Measurements from ENCODE around the gene CUX1. TPM values are rescaled to one million over a fixed set of nuclear protein-coding genes. Genes with fewer than 3 reads are reported as not detected.

CUX1 gene
- total RNA-seq, 1 experiment from 2014 or later, result 116 TPM

GRCh38 chr7:101814991-101815825 is 2.2 kb upstream of the CUX1 start:
- intact Hi-C loops (cut with micrococcal nuclease; ENCODE audit: unreplicated experiment), result loop anchor here (1.0 to 5.0 kb wide), 7 partner anchors 72 to 457 kb away; no protein-coding TSS in a partner anchor
- TF ChIP-seq, protein P1, sequence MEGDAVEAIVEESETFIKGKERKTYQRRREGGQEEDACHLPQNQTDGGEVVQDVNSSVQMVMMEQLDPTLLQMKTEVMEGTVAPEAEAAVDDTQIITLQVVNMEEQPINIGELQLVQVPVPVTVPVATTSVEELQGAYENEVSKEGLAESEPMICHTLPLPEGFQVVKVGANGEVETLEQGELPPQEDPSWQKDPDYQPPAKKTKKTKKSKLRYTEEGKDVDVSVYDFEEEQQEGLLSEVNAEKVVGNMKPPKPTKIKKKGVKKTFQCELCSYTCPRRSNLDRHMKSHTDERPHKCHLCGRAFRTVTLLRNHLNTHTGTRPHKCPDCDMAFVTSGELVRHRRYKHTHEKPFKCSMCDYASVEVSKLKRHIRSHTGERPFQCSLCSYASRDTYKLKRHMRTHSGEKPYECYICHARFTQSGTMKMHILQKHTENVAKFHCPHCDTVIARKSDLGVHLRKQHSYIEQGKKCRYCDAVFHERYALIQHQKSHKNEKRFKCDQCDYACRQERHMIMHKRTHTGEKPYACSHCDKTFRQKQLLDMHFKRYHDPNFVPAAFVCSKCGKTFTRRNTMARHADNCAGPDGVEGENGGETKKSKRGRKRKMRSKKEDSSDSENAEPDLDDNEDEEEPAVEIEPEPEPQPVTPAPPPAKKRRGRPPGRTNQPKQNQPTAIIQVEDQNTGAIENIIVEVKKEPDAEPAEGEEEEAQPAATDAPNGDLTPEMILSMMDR (IDR thresholded peaks at IDR 0.05; ENCODE audit: insufficient read depth in 1 of 2, low read depth in 1 of 2, low read length in 1 of 2, severe bottlenecking in 1 of 2, unreplicated experiment in 1 of 2), result peak; percentile 48 to 55
- H3K4me3 Mint-ChIP-seq (ENCODE audit: unreplicated experiment), result peak overlapping the region; percentile 96
- BruUV-seq (replicated peaks), result no TSS peak
- peaks cover 18% of the 10 kb centered on the region for H3K4me1 Mint-ChIP-seq (ENCODE audit: low read depth, unreplicated experiment)
- no peaks in the 10 kb centered on the region for H3K9me3 ChIP-seq
- ChIA-PET CTCF (interaction anchor here (0.7 to 1.3 kb wide), 4 partner anchors 56 to 422 kb away, joined by 3 to 13 read pairs (median 4); no protein-coding TSS in a partner anchor), POLR2A (interaction anchor here (0.7 kb wide), 1 partner anchor 282 kb away, joined by 4 read pairs; no protein-coding TSS in a partner anchor)
- peaks cover 34% of the 10 kb centered on the region for H3K36me3 Mint-ChIP-seq (ENCODE audit: insufficient read depth, unreplicated experiment)
- no peaks in the 10 kb centered on the region for H3K9me3 Mint-ChIP-seq (ENCODE audit: unreplicated experiment)
- peak overlapping the region; percentile 99 for H3K4me3 ChIP-seq (ENCODE audit: low read depth, low read length)
- no peaks in the 10 kb centered on the region for H3K27me3 ChIP-seq (replicated peaks; ENCODE audit: control insufficient read depth, insufficient read depth, low read length)
- no peaks in the 10 kb centered on the region for H3K27me3 Mint-ChIP-seq (ENCODE audit: insufficient read depth, unreplicated experiment)
- no peaks in the 10 kb centered on the region for H3K36me3 ChIP-seq (ENCODE audit: control insufficient read depth, insufficient read depth, low read length)
- peak overlapping the region; percentile 85 for H3K27ac Mint-ChIP-seq (ENCODE audit: unreplicated experiment)
- DNase-seq, result peak; percentile 58 to 83
- H3K4me1 ChIP-seq, result peaks cover 25% of the 10 kb centered on the region

DNA sequence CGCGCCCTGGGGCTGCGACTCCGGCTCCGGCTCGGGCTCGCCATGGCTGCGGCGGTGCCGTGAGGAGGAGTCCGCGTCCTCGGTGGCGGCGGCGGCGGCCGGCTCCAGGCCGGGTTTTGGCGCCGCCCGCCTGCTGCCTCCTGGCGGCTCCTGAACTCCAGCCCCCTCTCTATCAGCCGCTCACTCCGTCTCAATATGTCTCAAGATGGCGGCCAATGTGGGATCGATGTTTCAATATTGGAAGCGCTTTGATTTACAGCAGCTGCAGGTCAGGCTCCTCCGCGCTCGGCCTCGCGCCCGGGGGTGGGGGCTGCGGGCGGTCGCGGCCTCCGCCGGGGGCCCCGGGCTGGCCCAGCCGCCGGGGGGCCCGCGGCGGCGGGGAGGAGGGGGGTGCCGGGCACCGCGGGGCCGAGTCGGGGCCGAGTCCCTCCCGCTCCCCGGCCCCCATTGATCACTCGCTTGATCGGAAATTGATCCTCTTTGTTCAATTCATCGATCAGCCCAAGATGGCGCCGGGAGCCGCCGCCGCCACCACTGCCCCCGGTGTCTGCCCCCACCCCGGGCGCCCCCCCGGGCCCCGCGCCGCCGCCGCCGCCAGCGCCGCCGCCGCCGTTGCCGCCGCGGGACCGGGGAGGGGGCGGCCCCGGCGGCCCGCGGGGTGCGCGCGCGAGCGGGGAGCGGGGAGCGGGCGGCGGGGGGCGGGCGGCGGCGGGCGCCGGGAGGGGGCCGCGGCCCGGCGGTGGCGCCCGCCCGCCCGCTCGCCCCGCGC is 1.4 kb upstream of the CUX1 start:
- TF ChIP-seq, protein P1 (IDR thresholded peaks at IDR 0.05; ENCODE audit: insufficient read depth in 1 of 2, low read depth in 1 of 2, low read length in 1 of 2, severe bottlenecking in 1 of 2, unreplicated experiment in 1 of 2), result peak in 1 of 2 experiments; percentile 23
- H3K27me3 ChIP-seq (replicated peaks; ENCODE audit: control insufficient read depth, insufficient read depth, low read length), result no peaks in the 10 kb centered on the region
- H3K27me3 Mint-ChIP-seq (ENCODE audit: insufficient read depth, unreplicated experiment), result no peaks in the 10 kb centered on the region
- peaks cover 40% of the 10 kb centered on the region for H3K36me3 Mint-ChIP-seq (ENCODE audit: insufficient read depth, unreplicated experiment)
- H3K4me1 ChIP-seq, result peaks cover 32% of the 10 kb centered on the region
- no peaks in the 10 kb centered on the region for H3K9me3 Mint-ChIP-seq (ENCODE audit: unreplicated experiment)
- intact Hi-C loops (cut with micrococcal nuclease; ENCODE audit: unreplicated experiment), result loop anchor here (2.0 to 5.0 kb wide), 5 partner anchors 67 to 456 kb away; no protein-coding TSS in a partner anchor
- peak; percentile 85 to 86 for DNase-seq
- BruUV-seq (replicated peaks), result no TSS peak
- CTCF ChIA-PET, result no interaction called here
- peak overlapping the region; percentile 96 for H3K4me3 Mint-ChIP-seq (ENCODE audit: unreplicated experiment)
- peaks cover 26% of the 10 kb centered on the region for H3K4me1 Mint-ChIP-seq (ENCODE audit: low read depth, unreplicated experiment)
- peak overlapping the region; percentile 99 for H3K4me3 ChIP-seq (ENCODE audit: low read depth, low read length)
- POLR2A ChIA-PET, result interaction anchor here (0.6 kb wide), 1 partner anchor 72 kb away, joined by 3 read pairs; no protein-coding TSS in a partner anchor
- H3K36me3 ChIP-seq (ENCODE audit: control insufficient read depth, insufficient read depth, low read length), result no peaks in the 10 kb centered on the region
- no peaks in the 10 kb centered on the region for H3K9me3 ChIP-seq
- H3K27ac Mint-ChIP-seq (ENCODE audit: unreplicated experiment), result no peak overlapping the region

Data from Caco-2 (cell line).